ENCODE results near the gene HSD17B12. TPM values are rescaled to one million over a fixed set of nuclear protein-coding genes. Genes with fewer than 3 reads are reported as not detected.

HSD17B12 gene
- polyA plus RNA-seq, 1 donor from 2014 or later = 58.8 TPM

DNA sequence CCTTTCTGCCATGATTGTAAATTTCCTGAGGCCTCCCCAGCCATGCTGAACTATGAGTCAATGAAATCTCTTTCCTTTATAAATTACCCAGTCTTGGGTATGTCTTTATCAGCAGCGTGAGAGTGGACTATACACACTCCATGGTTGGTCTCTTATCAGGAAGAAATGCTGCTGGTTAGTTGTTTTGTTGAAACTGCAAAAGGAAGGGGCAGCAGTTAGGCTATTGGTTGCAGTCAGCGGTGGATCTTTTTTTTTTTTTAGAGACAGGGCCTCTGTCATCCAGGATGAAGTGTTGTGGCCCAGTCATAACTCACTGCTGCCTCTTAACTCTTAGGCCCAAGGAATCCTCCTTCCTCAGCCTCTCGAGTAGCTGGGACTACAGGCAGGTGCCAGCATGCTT lies 51.7 kb downstream of the HSD17B12 start:
- no peaks in the 10 kb centered on the region for H3K9me3 ChIP-seq (ENCODE audit: low read length)
- no peaks in the 10 kb centered on the region for H3K79me2 ChIP-seq (replicated peaks; ENCODE audit: insufficient read depth, low read length)
- no peak overlapping the region for H3K27ac ChIP-seq (ENCODE audit: low read length)

DNA sequence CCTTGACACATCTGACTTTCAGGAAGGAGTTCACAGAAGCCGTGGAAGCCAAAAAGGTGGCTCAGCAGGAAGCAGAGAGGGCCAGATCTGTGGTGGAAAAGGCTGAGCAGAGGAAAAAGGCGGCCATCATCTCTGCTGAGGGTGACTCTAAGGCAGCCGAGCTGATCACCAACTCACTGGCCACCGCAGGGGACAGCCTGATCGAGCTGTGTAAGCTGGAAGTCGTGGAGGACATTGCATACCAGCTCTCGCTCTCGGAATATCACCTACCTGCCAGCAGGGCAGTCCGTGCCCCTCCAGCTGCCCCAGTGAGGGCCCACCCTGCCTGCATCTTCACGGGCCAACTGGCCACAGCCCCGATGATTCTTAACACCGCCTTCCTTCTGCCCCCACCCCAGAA lies 53.7 kb downstream of the HSD17B12 start:
- H2AFZ ChIP-seq (ENCODE audit: low read depth, low read length) = no peak overlapping the region
- H3K79me2 ChIP-seq (replicated peaks; ENCODE audit: insufficient read depth, low read length) = no peaks in the 10 kb centered on the region
- H3K9me2 ChIP-seq (ENCODE audit: insufficient read depth, low read length) = no peaks in the 10 kb centered on the region
- H3F3A ChIP-seq (ENCODE audit: insufficient read depth, low read length, poor library complexity, severe bottlenecking) = peaks cover 10% of the 10 kb centered on the region
- H3K36me3 ChIP-seq (ENCODE audit: insufficient read depth, low read length) = no peaks in the 10 kb centered on the region
- H3K27me3 ChIP-seq (ENCODE audit: insufficient read depth, low read depth, low read length) = no peaks in the 10 kb centered on the region
- no peak overlapping the region for H3K4me2 ChIP-seq (ENCODE audit: low read length)
- H4K20me1 ChIP-seq (ENCODE audit: insufficient read depth) = no peaks in the 10 kb centered on the region
- no peak overlapping the region for H3K4me3 ChIP-seq (ENCODE audit: low read length)
- TF ChIP-seq MXI1 (conservative IDR thresholded peaks at IDR 0.05; ENCODE audit: poor library complexity, severe bottlenecking) = no peak
- TF ChIP-seq POLR2AphosphoS5 (IDR thresholded peaks at IDR 0.05) = no peak
- no peak for TF ChIP-seq RAD21 (conservative IDR thresholded peaks at IDR 0.05)
- no peaks in the 10 kb centered on the region for H3K9me3 ChIP-seq (ENCODE audit: low read length)
- H3K27ac ChIP-seq (ENCODE audit: low read length) = peak overlapping the region; percentile 99
- no peak overlapping the region for H3K9ac ChIP-seq (ENCODE audit: low read length)

More for the DNA sequence above, 51.7 kb downstream of the HSD17B12 start:
- TF ChIP-seq EP300 (conservative IDR thresholded peaks at IDR 0.05; ENCODE audit: poor library complexity, severe bottlenecking) (no peak), EZH2 (IDR thresholded peaks at IDR 0.05; ENCODE audit: borderline replicate concordance, insufficient read depth, low read length, poor library complexity, severe bottlenecking) (no peak), TAF1 (IDR thresholded peaks at IDR 0.05; ENCODE audit: low read depth) (no peak)
- TF ChIP-seq, protein P1, sequence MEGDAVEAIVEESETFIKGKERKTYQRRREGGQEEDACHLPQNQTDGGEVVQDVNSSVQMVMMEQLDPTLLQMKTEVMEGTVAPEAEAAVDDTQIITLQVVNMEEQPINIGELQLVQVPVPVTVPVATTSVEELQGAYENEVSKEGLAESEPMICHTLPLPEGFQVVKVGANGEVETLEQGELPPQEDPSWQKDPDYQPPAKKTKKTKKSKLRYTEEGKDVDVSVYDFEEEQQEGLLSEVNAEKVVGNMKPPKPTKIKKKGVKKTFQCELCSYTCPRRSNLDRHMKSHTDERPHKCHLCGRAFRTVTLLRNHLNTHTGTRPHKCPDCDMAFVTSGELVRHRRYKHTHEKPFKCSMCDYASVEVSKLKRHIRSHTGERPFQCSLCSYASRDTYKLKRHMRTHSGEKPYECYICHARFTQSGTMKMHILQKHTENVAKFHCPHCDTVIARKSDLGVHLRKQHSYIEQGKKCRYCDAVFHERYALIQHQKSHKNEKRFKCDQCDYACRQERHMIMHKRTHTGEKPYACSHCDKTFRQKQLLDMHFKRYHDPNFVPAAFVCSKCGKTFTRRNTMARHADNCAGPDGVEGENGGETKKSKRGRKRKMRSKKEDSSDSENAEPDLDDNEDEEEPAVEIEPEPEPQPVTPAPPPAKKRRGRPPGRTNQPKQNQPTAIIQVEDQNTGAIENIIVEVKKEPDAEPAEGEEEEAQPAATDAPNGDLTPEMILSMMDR (IDR thresholded peaks at IDR 0.05; ENCODE audit: poor library complexity, severe bottlenecking) = no peak
- H3K4me2 ChIP-seq (ENCODE audit: low read length) = no peak overlapping the region
- no peak overlapping the region for H3K4me3 ChIP-seq (ENCODE audit: low read length)
- peaks cover 10% of the 10 kb centered on the region for H3F3A ChIP-seq (ENCODE audit: insufficient read depth, low read length, poor library complexity, severe bottlenecking)
- H3K36me3 ChIP-seq (ENCODE audit: insufficient read depth, low read length) = no peaks in the 10 kb centered on the region
- no peak overlapping the region for H3K9ac ChIP-seq (ENCODE audit: low read length)
- no peak overlapping the region for H2AFZ ChIP-seq (ENCODE audit: low read depth, low read length)
- H4K20me1 ChIP-seq (ENCODE audit: insufficient read depth) = no peaks in the 10 kb centered on the region
- H3K27me3 ChIP-seq (ENCODE audit: insufficient read depth, low read depth, low read length) = no peaks in the 10 kb centered on the region
- H3K9me2 ChIP-seq (ENCODE audit: insufficient read depth, low read length) = no peaks in the 10 kb centered on the region

DNA sequence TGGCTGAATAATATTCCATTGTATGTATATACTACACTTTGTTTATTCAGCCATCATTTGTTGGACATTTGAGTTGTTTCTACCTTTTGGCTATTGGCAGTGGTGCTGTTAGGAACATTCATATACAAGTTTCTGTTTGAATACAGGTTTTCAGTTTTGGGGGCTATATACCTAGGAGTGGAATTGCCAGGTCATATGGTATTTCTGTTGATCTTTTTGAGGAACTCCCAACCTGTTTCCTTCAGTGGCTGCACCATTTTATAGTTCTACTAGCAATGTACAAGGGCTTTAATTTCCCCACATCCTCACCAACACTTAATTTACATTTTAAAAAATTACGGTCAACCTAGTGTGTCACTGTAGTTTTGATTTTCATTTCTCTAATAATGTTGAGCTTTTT lies 54.6 kb downstream of the HSD17B12 start:
- no peaks in the 10 kb centered on the region for H3K36me3 ChIP-seq (ENCODE audit: insufficient read depth, low read length)

More for the DNA sequence above, 54.6 kb downstream of the HSD17B12 start:
- Histone ChIP-seq H4K20me1 (ENCODE audit: insufficient read depth) (no peaks in the 10 kb centered on the region), H3K27ac (ENCODE audit: low read length) (peak overlapping the region; percentile 99), H3K79me2 (replicated peaks; ENCODE audit: insufficient read depth, low read length) (peaks cover 2% of the 10 kb centered on the region), H3F3A (ENCODE audit: insufficient read depth, low read length, poor library complexity, severe bottlenecking) (peaks cover 10% of the 10 kb centered on the region), H3K4me3 (ENCODE audit: low read length) (no peak overlapping the region), H2AFZ (ENCODE audit: low read depth, low read length) (no peak overlapping the region), H3K9me2 (ENCODE audit: insufficient read depth, low read length) (no peaks in the 10 kb centered on the region), H3K4me2 (ENCODE audit: low read length) (no peak overlapping the region), H3K27me3 (ENCODE audit: insufficient read depth, low read depth, low read length) (no peaks in the 10 kb centered on the region), H3K9ac (ENCODE audit: low read length) (peak overlapping the region; percentile 78), H3K9me3 (ENCODE audit: low read length) (no peaks in the 10 kb centered on the region)
- TF ChIP-seq, protein P2, sequence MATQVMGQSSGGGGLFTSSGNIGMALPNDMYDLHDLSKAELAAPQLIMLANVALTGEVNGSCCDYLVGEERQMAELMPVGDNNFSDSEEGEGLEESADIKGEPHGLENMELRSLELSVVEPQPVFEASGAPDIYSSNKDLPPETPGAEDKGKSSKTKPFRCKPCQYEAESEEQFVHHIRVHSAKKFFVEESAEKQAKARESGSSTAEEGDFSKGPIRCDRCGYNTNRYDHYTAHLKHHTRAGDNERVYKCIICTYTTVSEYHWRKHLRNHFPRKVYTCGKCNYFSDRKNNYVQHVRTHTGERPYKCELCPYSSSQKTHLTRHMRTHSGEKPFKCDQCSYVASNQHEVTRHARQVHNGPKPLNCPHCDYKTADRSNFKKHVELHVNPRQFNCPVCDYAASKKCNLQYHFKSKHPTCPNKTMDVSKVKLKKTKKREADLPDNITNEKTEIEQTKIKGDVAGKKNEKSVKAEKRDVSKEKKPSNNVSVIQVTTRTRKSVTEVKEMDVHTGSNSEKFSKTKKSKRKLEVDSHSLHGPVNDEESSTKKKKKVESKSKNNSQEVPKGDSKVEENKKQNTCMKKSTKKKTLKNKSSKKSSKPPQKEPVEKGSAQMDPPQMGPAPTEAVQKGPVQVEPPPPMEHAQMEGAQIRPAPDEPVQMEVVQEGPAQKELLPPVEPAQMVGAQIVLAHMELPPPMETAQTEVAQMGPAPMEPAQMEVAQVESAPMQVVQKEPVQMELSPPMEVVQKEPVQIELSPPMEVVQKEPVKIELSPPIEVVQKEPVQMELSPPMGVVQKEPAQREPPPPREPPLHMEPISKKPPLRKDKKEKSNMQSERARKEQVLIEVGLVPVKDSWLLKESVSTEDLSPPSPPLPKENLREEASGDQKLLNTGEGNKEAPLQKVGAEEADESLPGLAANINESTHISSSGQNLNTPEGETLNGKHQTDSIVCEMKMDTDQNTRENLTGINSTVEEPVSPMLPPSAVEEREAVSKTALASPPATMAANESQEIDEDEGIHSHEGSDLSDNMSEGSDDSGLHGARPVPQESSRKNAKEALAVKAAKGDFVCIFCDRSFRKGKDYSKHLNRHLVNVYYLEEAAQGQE (IDR thresholded peaks at IDR 0.05; ENCODE audit: borderline replicate concordance) = no peak
- TF ChIP-seq MXI1 (conservative IDR thresholded peaks at IDR 0.05; ENCODE audit: poor library complexity, severe bottlenecking) = no peak
- TF ChIP-seq POLR2AphosphoS5 (IDR thresholded peaks at IDR 0.05) = no peak
- no peak for TF ChIP-seq EP300 (conservative IDR thresholded peaks at IDR 0.05; ENCODE audit: poor library complexity, severe bottlenecking)
- no peak for TF ChIP-seq SMC3 (conservative IDR thresholded peaks at IDR 0.05; ENCODE audit: poor library complexity)
- no peak for TF ChIP-seq EZH2 (IDR thresholded peaks at IDR 0.05; ENCODE audit: borderline replicate concordance, insufficient read depth, low read length, poor library complexity, severe bottlenecking)
- TF ChIP-seq TAF1 (IDR thresholded peaks at IDR 0.05; ENCODE audit: low read depth) = no peak
- TF ChIP-seq, protein P1 (IDR thresholded peaks at IDR 0.05; ENCODE audit: poor library complexity, severe bottlenecking) = no peak
- TF ChIP-seq RAD21 (conservative IDR thresholded peaks at IDR 0.05) = no peak

Measured in neural cell (in vitro differentiated cells).